GM21526 (cell line): Measurements from ENCODE around the gene GUCY1A2.
"Not testable (repeated sequence)": the region's sequence is repeated elsewhere in the genome, so short reads cannot be mapped to it uniquely, and the experiment has no call there.

Source experiments
- ATAC-seq: cut with Tn5 transposase; IDR thresholded peaks from one replicate; pipeline ENCODE4 v1.9.1; 2021; ENCODE audit warnings: moderate library complexity; ENCODE audit not compliant: unreplicated experiment, low FRiP score

GUCY1A2 gene

DNA sequence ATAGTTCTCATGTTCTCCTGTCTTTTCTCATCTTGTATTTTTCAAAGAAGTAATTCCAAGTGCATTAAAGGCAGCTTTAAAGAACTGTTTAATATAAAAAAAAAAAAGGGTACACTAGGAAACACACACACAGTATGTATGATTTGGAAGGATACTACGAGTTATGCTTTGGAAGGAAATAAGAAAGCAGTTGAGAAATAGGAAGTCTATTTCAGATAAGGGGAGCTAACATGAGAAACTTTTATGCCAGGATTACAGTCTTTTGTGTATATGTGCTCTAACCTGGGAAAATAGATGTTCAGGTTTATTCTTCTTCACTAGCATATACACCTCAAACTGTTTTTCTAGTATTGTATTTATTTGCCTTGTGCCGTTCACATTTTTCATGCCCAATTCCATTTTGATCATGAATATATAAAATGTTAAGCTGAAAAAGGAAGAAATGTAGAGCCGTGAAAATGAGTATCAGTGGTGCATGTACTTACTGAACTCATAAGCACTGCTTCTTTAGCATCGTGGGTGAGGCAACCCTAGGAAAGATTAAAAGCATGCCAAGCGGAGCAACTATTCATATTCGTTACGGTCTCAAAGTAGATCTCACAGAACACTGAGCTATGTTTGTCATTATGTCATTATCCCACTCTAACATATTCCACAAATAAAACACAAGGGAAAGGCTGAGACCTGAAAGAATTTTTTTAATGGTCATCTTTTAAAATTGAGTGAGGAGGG, 59.6 kb downstream of the GUCY1A2 start:
- ATAC-seq = no peak

DNA sequence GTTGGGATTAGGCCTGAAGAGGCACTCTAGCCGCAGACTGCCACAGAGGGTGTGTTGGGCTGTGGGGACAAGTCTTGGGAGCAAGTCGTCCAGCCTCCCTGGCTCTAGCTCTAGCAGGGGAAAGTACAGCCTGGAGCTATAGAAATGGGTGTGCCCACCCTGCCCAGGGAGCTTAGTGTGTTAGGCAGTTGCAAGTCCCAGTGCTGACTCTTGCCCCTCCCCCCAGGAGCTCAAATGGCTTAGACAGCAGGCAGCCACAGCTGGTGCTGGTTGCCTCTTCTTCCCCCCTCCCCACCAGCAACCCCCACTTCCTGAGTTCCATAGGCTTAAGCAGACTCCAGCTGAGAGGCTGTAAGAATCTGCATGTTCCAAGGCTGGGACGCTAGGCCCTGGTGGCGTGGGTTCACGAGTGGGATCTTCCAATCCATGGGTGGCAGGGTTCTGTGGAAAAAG, 61.2 kb downstream of the GUCY1A2 start:
- ATAC-seq = no peak

DNA sequence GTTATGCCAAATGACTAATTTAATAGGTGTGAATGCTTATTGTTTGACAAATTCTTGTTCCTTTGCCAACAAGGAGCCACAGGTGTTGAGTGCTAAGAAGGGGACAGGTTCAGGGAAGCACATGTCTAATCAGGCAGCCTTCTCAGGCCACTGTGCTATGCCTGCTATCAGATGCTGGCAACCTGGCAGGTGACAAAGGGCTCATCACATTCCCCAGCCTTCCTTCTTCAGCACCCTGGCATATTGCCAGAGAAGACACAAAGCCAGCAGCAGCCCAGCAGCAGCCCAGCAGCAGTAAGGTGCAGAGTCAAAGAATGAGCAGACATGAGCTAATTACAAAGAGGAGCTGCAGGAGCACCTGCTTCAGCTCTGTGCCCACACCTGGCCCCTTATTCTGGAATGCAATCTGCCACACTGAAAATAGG, 68.2 kb downstream of the GUCY1A2 start:
- ATAC-seq = no peak

DNA sequence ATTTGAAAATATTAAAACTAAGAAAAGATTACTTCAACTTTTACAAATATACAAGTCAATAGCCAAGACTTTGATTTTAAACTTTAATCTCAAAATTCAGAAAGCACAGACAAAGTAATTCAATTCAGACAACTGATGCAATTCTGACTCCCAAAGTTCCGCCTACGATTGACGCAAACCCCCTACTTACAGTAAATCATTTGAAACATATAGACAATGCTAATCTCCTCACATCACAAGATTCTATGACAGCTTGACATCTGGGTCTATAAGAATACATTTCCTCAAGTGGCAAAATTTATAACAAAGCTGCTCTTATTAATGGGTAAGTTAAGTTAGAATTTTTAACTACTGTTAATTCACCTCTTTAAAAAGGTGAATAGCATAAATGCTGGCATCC, 75.2 kb downstream of the GUCY1A2 start:
- no peak for ATAC-seq

DNA sequence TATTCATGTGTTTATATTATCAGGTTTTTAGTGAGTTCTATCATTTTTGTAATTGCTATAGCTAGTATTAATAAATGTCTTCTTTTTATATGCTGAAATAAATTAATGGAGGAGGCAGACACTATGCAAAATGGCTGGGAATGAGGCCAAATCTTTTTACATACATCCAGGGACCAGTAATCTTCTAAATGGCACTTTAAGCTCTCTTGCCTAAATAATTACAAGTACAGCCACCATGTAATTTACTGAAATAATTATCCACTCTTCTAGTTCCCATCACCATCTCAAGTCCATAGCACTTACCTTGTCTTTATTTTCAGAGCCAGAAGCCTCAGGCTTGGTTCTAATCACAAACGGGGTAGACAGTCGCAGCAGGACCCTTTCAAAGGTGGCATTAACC, 79.1 kb downstream of the GUCY1A2 start:
- ATAC-seq = no peak

DNA sequence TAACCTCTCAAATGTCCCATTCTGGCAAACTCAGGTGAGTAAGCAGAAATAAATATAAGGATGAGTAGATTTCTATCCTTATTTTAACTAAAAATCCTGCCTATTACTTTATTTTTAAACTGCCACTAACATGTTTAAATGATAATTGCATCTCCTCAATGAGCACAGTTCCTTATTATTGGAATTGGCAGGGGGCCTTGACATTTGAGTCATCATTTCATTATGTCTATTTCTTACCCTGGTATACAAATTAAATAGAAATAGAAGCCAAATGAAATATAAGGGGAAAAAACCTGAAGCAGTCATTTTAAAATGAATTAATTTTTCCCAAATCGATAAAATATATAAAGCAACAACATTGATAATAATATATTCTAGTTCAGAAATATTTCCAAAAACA, 81.2 kb downstream of the GUCY1A2 start:
- ATAC-seq = no peak

DNA sequence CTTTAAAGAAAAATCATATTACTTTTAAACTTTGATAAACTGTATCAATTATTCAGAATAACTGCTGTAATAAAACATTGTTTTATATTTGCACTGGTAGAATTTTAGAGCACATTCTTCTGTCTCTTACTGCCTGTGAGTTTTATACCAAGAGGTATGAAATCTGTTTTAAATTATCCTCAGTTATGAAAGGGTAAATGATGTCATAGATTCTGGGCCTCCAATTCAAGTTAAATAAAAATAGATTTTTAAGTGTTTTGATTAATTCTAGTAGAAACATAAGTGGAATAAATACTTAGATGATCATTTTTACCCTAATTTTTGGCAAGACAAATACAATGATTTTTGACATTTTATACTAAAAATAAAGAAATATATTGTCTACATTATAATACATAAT, 93.0 kb downstream of the GUCY1A2 start:
- ATAC-seq = no peak

DNA sequence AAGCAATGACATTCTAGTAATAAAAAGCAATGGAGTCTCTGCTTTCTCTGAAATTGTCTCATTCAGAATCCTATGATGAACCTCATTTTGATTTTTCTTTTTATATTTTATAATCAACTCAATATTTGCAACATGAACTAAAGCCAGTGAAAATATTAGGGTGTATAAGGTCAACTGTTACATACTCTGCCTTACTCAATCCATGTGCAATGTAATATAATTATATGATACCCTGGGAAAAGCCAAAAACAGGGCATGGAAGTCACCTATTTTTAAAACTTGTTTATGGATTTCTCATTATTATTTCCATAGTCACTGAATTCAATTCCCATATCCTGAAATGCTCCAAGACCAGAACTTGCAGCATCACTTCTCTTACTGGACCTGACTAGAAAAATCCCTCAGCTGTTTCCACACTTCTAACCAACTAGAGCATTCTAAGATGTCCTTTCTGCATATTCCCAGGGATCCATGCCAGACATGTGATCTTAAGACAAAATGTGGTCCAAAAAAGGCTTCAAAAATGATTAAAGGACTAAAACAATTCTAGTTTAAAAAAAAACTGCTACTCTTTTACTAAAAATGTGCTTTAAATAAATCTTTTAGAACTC, 97.3 kb downstream of the GUCY1A2 start:
- ATAC-seq = no peak

DNA sequence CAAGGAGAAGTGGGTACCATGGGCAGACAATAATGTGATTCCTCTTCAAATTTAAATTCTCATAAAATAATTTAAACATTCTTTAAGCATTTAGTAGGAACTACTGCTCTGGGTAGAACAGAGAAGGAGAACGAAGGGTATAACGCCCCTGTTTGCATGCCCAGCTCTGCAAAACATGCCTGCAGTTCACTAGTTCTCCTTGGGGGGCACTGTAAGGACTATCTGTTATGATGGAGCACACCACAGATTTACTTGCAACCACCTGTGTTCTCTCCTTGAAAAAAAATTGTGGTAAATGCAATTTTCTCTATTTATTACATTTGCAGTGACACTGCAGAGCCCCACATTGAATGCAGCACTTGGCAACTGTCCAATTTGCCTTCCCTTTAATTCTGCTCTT, 100.3 kb downstream of the GUCY1A2 start:
- peak; percentile 91 for ATAC-seq

DNA sequence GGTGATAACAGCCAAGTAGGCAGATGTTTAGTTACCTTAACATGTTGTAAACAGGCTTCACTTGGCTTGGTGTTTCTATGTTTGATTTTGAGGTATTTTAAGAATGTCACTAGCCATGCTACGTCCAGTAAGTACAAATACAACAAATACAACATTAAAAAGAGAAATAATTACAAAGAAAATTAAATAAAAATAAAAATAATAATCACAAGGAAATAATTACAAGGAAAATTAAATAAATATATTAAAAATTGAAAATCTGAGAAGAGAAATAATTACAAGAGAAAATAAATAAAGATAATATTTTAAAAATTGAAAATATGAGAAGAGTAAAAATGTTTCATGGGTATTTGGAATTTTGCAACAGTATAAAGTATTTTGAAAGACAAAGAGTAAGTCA, 103.9 kb downstream of the GUCY1A2 start:
- ATAC-seq = no peak

DNA sequence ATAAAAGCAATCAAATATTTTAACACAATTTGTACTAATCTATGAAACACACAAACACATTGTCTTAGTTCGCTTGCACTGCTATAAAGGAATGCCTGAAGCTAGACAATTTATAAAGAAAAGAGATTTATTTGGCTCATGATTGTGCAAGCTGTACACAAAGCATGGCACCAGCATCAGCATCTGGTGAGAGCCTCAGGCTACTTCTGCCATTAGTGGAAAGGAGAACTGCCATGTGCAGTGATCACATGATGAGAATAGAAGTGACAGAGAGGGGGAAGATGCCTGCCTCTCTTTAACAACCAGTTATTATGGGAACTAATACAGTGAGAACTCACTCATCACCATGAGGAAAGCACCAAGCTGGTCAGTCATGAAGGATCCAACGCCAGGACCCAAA, 105.1 kb downstream of the GUCY1A2 start:
- ATAC-seq = no peak

DNA sequence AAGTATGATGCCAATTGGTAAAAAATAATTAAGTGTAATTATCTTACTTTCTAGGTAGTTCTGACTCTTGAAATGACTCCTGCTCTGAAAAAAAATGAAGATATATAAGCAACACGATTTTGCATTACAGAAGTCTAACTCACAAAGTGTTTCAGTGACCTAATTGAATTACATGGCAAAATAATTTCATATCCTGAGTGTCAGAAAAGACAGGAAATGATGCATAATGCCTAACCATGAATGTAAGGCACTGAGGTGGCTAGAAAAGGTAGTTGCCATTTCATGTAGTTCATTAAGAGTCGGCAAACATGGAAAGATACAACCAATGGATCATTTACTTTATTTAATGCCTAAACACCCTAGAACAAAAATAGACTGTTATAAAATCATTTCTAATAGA, 113.5 kb downstream of the GUCY1A2 start:
- ATAC-seq = no peak

DNA sequence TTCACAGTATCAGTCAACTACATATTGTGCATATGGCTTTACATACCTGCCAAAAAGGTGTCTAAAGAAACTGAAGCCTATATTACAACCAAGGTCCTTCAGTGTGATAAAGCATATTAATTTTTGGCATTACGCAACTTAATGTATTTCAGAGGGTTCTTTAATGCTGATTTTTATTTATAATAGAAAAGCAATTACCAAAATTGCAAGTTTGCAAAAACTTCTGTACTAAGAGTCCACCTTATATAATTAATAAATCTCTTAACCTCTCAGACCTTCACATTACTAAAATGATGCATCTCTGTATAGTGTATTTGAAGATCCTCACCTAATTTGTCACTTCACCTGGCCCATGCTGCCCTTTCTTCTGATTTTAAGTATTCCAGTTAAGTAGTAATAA, 128.6 kb downstream of the GUCY1A2 start:
- no peak for ATAC-seq

DNA sequence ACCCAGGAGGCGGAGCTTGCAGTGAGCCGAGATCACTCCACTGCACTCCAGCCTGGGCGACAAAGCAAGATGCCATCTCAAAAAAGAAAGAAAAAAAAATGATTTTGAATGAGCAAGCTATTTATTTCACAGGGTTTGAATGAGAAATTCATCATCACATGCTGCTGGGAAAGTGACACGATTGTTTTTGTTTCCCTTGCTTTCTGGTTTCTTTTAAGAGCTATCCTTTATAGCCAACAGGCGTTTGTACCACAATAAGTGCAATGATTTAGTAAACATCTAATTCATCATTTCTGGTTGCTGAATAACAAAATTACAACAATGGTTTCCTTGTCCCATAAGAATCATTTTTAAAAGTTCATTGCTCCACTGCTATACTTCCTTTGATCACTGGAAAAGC, 129.9 kb downstream of the GUCY1A2 start:
- ATAC-seq = no peak

DNA sequence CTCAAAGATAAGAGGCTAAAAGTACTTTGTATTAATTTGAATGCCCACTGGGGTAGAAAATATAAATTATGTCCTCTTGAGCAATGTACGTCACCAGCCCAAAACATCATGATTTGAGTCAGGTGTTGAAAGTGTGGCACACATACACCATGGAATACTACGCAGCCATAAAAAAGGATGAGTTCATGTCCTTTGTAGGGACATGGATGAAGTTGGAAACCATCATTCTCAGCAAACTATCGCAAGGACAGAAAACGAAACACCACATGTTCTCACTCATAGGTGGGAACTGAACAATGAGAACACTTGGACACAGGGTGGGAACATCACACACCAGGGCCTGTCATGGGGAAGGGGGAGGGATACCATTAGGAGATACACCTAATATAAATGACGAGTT, 134.6 kb downstream of the GUCY1A2 start:
- not testable (repeated sequence) for ATAC-seq

DNA sequence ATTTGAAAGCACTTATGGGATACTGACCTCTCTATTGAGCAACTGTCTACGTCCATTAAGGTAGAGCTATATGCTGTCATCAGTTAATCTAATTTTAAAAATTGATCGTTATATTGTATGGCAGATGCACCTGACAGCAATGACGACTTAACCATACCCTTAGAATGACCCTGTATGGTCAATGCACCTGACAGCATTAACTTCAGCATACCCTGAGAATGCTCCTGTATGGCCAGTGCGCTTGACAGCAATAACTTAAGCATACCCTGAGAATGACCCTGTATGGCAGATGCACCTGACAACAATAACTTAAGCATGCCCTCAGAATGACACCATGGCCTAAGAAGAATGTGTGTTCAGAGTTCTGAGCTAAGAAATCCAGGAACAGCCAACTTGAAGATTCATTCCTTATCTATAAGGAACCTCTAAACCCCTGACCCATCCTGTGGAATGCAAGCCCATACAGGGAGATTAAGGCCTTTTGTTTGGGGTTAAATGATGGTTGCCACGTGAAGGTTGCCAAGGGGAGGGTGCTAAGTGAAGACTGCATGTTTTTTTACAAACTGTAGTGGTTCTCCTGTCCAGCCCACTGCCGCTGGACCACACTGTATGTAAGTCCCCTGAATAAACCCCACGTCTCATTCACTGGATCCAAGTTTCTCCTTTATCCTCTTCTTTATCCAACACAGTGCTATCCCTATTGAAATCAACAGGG, 138.3 kb downstream of the GUCY1A2 start:
- ATAC-seq = no peak

DNA sequence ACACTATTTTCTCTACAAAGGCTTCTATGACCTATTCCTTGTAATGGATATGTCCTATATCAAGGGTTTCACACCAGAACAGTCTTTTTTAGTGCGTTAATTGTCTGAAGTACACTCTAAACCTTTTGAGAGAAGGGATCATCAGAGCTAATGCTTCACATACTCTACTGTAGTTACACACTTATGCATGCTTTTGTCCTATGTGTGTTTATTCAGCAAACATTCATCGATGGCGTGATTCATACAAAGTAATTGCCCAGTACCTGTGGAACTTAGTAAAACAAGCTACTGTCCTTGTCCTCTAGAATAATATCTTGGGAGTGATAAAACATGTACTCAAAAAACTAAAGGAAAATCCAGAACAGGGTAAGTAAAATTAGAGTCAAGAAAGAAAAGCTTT, 139.2 kb downstream of the GUCY1A2 start:
- no peak for ATAC-seq

DNA sequence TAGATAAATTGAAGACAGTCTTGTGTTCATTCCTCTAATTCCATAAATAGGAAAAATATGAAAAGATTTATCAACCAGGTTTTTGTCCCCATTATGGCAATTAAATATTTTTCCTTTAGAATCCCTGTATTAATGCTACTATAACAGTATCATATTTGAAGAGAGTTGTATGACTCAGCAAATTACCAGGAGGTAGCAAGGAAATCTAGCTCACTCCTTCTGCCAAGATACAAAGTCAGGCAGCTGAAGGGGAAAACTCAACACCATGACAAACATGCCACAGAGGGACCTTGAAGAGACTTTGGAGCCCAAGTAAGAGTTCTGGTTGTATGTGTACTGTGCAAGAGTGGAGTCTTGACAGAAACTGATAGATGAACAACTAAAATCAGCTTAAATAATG, 143.3 kb downstream of the GUCY1A2 start:
- no peak for ATAC-seq

DNA sequence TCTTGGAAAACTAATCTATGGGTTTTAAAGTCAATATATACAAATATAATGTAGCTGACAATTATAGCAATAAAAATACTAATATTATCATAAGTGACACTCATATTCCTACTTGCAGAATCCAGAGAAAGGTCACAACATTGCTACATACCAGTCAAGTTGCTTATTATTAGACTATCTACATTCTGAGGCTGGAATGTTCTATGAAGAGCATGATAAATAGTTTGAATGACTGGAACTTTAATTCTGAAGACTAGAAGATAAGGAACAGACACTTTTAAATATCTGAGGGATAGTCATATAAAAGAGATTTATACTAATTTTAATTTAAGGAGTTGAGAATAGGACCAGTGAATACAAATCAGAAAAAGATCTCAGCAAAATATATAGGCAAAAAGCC, 146.0 kb downstream of the GUCY1A2 start:
- ATAC-seq = no peak

DNA sequence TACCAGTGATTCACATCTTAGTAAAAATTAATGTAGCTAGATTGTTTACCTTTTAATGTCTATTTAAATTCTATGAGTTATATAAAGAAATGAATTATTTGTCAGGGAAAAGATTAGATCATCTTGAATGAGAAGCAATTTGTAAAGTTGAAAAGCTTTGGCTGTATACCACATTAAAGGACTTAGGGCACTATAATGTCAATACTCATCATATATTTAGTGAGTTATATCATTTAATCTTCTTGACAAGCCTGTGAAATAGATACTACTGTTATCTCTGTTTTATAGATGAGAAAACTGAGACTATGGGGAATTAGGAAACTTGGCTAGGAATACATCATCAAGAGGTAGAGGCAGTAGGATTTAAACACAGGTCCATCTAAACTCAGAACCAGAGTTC, 160.1 kb downstream of the GUCY1A2 start:
- no peak for ATAC-seq

DNA sequence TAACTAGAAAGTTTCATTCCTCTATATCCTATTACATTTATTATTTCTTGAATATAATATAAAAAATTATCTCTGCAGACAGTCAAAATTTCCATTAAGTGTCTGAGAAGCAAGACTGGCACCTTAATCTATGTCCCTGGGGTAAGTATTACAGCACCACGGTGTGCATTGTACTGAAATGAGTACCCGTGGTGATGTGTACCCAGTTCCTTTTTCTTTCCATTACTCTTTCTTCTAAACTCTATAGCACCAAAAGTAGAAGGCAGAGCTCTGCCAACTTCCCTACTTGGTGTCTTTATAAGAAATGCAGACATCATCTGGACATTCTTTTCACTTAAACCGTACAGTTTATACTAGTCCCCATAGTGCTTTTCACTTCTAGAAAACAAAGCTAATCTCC, 161.7 kb downstream of the GUCY1A2 start:
- ATAC-seq = no peak

DNA sequence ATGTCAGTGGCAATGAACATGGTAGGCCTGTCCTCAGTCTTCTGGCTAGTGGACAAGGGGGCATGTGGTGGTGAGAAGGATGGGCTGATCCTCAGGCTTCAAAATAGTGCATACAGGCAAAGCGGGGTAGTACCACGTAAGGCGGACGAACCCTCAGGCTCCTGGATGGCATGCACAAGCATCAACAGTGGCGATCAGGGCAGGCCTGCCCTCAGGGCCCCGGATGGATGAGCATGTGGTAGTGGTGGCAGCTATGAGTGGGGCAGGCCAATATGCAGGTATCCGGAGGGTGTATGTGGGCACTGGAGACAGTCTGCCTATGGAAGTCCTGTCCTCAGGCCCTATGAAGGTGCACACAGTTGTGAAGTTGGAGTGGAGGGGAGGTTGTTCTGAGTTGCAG, 163.8 kb downstream of the GUCY1A2 start:
- no peak for ATAC-seq
